ENCODE results near the gene OPRL1. TPM values are rescaled to one million over a fixed set of nuclear protein-coding genes. Genes with fewer than 3 reads are reported as not detected.

OPRL1 gene
- total RNA-seq, 1 experiment from 2014 or later: 0.59 TPM

DNA sequence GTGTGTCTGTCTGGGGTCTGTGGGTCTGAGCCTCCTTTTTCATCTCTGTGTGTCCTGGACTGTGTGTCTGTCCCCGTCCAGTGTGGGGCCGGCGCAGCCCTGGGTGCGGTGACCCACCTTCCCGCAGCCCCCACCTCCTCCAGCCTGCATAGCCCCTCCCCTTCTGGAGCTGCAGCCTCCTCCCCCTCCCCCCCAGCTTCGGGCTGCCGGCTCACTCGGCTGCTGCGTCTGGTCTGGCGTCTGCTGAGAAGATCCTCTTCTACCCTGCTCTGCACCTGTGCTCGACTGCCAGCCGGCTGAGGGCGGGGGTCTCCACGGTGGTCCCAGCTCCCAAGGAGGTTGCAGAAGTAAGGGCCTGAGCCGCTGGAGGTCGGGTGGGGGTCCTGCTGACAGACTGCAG is 11.9 kb downstream of the OPRL1 start:
- H3K36me3 Mint-ChIP-seq (ENCODE audit: insufficient read depth, unreplicated experiment): peaks cover 6% of the 10 kb centered on the region
- peak in 1 of 2 experiments; percentile 60 for DNase-seq
- ChIA-PET POLR2A (no interaction called here), CTCF (interaction anchor here (0.6 to 1.3 kb wide), 7 partner anchors 10 to 53 kb away, joined by 3 to 6 read pairs (median 4); partner anchors contain the start of gene OPRL1)
- Histone ChIP-seq H3K27me3 (replicated peaks; ENCODE audit: control insufficient read depth, insufficient read depth, low read length) (no peaks in the 10 kb centered on the region; the same call in 1 of the 2 replicates), H3K36me3 (ENCODE audit: control insufficient read depth, insufficient read depth, low read length) (no peaks in the 10 kb centered on the region), H3K4me3 (ENCODE audit: low read depth, low read length) (no peak overlapping the region), H3K4me1 (peaks cover 7% of the 10 kb centered on the region), H3K9me3 (no peaks in the 10 kb centered on the region)
- no peak overlapping the region for H3K27ac Mint-ChIP-seq (ENCODE audit: unreplicated experiment)
- peaks cover 7% of the 10 kb centered on the region for H3K9me3 Mint-ChIP-seq (ENCODE audit: unreplicated experiment)
- peaks cover 22% of the 10 kb centered on the region for H3K27me3 Mint-ChIP-seq (ENCODE audit: insufficient read depth, unreplicated experiment)
- intact Hi-C loops (cut with micrococcal nuclease; ENCODE audit: unreplicated experiment): no loop called here
- H3K4me1 Mint-ChIP-seq (ENCODE audit: low read depth, unreplicated experiment): peaks cover 6% of the 10 kb centered on the region
- BruUV-seq (replicated peaks): no TSS peak
- H3K4me3 Mint-ChIP-seq (ENCODE audit: unreplicated experiment): peak overlapping the region; percentile 23
- TF ChIP-seq, protein P1, sequence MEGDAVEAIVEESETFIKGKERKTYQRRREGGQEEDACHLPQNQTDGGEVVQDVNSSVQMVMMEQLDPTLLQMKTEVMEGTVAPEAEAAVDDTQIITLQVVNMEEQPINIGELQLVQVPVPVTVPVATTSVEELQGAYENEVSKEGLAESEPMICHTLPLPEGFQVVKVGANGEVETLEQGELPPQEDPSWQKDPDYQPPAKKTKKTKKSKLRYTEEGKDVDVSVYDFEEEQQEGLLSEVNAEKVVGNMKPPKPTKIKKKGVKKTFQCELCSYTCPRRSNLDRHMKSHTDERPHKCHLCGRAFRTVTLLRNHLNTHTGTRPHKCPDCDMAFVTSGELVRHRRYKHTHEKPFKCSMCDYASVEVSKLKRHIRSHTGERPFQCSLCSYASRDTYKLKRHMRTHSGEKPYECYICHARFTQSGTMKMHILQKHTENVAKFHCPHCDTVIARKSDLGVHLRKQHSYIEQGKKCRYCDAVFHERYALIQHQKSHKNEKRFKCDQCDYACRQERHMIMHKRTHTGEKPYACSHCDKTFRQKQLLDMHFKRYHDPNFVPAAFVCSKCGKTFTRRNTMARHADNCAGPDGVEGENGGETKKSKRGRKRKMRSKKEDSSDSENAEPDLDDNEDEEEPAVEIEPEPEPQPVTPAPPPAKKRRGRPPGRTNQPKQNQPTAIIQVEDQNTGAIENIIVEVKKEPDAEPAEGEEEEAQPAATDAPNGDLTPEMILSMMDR (IDR thresholded peaks at IDR 0.05; ENCODE audit: insufficient read depth in 1 of 2, low read depth in 1 of 2, low read length in 1 of 2, severe bottlenecking in 1 of 2, unreplicated experiment in 1 of 2): no peak

DNA sequence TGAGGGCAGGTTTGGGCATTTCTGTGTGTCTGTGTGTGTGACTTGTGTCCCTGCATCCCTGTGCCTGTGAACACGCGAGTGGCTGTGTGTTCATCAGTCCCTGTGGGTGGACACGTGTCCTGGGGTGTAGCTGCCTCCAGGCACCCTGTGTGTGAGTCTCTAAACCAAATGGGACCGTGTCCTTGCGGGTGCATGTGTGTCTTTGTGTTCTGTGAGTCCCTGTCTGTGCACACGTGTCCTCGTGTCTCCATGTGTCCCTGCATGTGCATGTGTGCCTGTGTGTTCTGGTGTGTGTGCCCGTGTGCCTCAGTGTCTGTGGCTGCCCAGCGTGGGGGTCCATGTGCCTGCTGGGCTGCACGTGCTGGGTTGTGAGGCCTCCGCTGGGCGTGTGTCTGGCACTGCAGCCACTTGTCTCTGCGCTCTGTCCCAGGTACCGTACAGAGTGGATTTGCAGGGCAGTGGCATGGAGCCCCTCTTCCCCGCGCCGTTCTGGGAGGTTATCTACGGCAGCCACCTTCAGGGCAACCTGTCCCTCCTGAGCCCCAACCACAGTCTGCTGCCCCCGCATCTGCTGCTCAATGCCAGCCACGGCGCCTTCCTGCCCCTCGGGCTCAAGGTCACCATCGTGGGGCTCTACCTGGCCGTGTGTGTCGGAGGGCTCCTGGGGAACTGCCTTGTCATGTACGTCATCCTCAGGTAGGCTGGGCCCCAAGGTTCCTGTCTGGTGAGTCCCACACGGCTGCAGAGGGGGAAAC is 12.6 kb downstream of the OPRL1 start:
- ChIA-PET CTCF (interaction anchor here (0.6 to 1.3 kb wide), 7 partner anchors 9 to 54 kb away, joined by 3 to 7 read pairs (median 5); partner anchors contain the start of genes LKAAEAR1 and OPRL1), POLR2A (no interaction called here)
- Mint-ChIP-seq H3K4me1 (ENCODE audit: low read depth, unreplicated experiment) (peaks cover 6% of the 10 kb centered on the region), H3K27me3 (ENCODE audit: insufficient read depth, unreplicated experiment) (peaks cover 22% of the 10 kb centered on the region), H3K36me3 (ENCODE audit: insufficient read depth, unreplicated experiment) (peaks cover 6% of the 10 kb centered on the region), H3K9me3 (ENCODE audit: unreplicated experiment) (peaks cover 14% of the 10 kb centered on the region), H3K27ac (ENCODE audit: unreplicated experiment) (no peak overlapping the region), H3K4me3 (ENCODE audit: unreplicated experiment) (peak overlapping the region; percentile 23)
- TF ChIP-seq, protein P1 (IDR thresholded peaks at IDR 0.05; ENCODE audit: insufficient read depth in 1 of 2, low read depth in 1 of 2, low read length in 1 of 2, severe bottlenecking in 1 of 2, unreplicated experiment in 1 of 2): no peak
- no peaks in the 10 kb centered on the region for H3K9me3 ChIP-seq
- DNase-seq: no peak
- no peak overlapping the region for H3K4me3 ChIP-seq (ENCODE audit: low read depth, low read length)
- no peaks in the 10 kb centered on the region for H3K36me3 ChIP-seq (ENCODE audit: control insufficient read depth, insufficient read depth, low read length)
- intact Hi-C loops (cut with micrococcal nuclease; ENCODE audit: unreplicated experiment): no loop called here
- H3K27me3 ChIP-seq (replicated peaks; ENCODE audit: control insufficient read depth, insufficient read depth, low read length): no peaks in the 10 kb centered on the region; the same call in 1 of the 2 replicates
- no TSS peak for BruUV-seq (replicated peaks)
- H3K4me1 ChIP-seq: peaks cover 7% of the 10 kb centered on the region

DNA sequence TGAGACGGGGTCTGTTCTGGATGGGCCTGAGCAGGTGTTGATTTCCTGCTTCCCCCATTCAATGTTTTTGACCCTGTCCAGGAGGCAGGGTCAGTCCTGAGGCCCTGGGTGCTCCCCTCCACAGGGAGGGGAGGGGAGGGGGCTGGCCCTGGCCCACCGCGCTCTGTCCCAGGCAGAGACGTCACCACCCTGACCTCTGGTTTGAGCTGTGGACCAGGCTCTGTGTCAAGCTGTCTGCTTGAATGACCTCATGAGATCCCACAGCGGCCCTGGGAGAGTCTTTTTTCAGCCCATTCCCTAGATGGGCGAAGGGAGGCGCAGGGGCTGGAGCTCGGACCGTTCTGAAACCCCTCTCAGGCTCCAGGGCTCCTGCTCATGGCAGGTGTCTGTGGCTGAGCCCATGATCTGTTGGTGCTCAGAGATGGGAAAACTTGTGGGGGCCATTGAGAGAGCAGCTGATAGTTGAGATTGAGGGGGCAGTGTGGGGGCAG is 13.2 kb downstream of the OPRL1 start:
- Mint-ChIP-seq H3K4me3 (ENCODE audit: unreplicated experiment) (no peak overlapping the region), H3K9me3 (ENCODE audit: unreplicated experiment) (peaks cover 14% of the 10 kb centered on the region), H3K4me1 (ENCODE audit: low read depth, unreplicated experiment) (peaks cover 6% of the 10 kb centered on the region), H3K27me3 (ENCODE audit: insufficient read depth, unreplicated experiment) (peaks cover 22% of the 10 kb centered on the region), H3K36me3 (ENCODE audit: insufficient read depth, unreplicated experiment) (peaks cover 4% of the 10 kb centered on the region), H3K27ac (ENCODE audit: unreplicated experiment) (no peak overlapping the region)
- H3K9me3 ChIP-seq: no peaks in the 10 kb centered on the region
- H3K4me3 ChIP-seq (ENCODE audit: low read depth, low read length): no peak overlapping the region
- no TSS peak for BruUV-seq (replicated peaks)
- H3K4me1 ChIP-seq: peaks cover 7% of the 10 kb centered on the region
- intact Hi-C loops (cut with micrococcal nuclease; ENCODE audit: unreplicated experiment): no loop called here
- ChIA-PET CTCF (interaction anchor here (0.6 to 1.0 kb wide), 3 partner anchors 9 to 14 kb away, joined by 3 to 7 read pairs (median 4); partner anchors contain the start of genes LKAAEAR1 and NPBWR2), POLR2A (no interaction called here)
- H3K36me3 ChIP-seq (ENCODE audit: control insufficient read depth, insufficient read depth, low read length): no peaks in the 10 kb centered on the region
- TF ChIP-seq, protein P1 (IDR thresholded peaks at IDR 0.05; ENCODE audit: insufficient read depth in 1 of 2, low read depth in 1 of 2, low read length in 1 of 2, severe bottlenecking in 1 of 2, unreplicated experiment in 1 of 2): no peak
- DNase-seq: no peak
- no peaks in the 10 kb centered on the region; the same call in 1 of the 2 replicates for H3K27me3 ChIP-seq (replicated peaks; ENCODE audit: control insufficient read depth, insufficient read depth, low read length)

Measured in Caco-2 (cell line).